Hematopoietic multipotent progenitor cell treated with erythropoietin and hydrocortisone succinate and interleukin-3 and kit ligand, for 6 days (in vitro differentiated cells): ENCODE data around the gene TENT4B.

Experiments used
- DNase-seq: peaks from one replicate; pipeline ENCODE4 v3.0.0-alpha.2; 2015

The TENT4B gene

DNA sequence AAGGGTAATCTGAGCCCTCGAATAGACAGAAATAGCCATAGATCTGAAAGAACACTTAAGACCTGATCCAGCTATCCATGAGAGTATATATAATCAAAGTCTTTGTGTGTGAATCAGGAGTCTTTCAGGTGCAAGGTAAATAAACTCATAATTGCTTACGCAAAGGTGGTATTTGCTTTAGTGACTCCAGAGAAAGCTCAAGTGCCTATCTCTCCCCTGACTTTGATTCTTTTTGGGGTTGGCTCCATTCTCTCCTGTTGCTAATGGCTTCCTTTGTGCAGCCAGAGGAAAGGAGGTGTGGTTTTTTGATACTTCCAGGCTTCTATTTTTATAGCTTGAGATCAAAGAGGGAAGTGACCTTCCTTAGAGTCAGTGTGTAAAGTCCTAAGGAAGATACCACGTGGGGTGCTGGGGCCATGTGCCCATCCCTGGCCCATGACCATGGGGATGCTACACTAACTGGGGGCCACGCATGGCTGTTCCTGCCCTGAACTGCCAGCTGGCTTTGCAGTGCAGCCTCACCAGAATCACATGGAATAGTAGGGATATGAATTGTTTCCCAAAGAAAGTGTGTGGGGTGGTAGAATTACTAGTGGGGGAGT, 45.8 kb downstream of the TENT4B start:
- DNase-seq, result no peak

DNA sequence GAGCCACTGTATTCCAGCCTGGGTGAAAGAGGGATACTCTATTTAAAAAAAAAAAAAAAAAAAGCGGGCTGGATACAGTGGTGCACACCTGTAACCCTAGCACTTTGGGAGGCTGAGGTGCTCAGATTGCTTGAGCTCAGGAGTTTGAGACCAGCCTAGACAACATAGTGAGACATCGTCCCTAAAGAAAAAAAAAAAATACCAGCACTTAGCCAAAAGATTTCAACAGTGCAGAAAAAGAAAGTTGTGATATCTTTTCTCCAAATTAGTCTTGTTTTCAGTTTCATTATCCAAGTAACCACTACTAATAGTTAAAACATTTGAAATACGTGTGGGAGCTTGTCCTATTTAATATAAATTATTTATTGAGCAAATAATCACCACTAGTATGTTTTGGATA, 48.7 kb downstream of the TENT4B start:
- DNase-seq, result no peak

DNA sequence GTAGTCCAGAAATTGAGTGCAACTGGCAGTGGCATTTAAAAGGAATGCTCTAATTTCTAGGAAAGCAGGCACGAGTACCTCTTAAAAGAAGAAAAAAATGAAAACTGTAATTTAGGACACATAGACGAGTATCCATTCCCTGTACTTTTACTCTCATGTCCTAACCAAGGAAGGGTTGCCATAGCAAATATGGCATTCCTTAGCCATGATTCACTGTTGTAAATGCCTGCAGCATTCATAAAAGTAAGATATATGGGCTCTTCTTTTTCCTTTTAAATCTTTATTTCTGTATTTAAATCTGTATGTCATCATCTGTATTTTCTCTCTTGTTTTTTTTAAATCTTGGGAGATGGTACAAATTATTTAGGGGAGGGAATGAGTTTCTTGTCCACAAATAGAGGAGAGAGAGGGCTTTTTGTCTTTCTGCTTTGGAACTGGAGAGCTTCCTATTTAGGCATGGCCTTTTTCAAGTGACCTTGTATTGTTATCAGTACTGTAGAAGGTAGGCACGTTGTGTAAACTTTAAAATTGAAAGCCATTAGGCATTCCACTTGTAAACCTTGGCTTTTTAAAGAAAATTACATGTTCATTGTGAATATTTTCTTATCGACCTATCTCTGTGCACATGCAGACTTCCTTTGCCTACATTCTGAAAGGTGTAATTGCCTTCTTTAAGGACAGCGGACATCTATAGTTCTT, 50.0 kb downstream of the TENT4B start:
- DNase-seq, result no peak

DNA sequence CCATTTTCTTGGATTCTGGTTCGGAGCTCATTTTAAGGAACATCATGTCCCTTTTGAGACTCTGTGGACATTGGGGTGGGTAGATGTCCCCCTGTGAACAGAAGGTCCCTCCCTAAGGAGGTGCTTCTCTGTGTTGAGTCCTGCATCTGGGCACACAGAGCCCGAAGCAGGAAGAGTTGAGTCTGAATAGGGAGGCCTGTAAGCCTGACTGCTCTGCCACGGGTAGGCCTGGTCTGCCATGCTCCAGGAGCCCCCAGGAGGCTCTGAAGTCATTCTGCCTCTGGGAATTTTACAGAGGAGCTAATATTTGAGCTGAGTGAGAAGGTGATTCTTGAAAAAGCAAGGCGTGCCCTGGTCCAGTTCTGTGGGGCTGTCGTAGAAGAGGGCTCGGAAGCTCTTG, 50.6 kb downstream of the TENT4B start:
- DNase-seq, result no peak

DNA sequence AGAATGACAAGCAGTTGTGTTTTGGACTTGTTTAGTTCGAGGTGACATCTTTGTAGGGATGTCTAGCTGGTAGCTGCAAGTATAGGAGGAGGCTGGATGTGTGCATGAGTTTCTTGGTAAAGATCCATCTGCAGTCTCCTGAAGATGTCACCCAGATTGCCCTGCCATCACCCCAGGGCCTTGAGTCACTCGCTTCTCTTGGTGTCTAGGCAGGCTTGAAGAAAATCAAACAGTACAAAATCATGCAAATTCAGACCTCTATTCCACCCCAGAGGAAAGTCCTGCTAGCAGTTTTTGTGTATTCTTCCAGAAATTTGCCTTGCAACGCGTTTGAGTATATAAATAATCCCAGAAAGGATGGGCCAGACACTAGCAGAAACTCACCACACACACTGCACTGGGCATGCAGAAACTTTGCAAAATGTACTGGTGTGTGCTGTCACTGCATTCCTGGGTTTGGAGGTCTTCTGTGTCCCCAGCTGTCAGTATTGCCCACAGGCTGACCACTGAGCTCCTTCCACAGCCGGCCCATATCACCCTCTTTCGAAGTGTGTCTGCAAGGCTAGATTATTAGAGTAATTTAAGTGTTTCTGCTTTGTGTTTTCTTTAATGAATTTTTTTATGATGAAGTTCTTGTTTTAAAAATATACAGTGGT, 51.5 kb downstream of the TENT4B start:
- DNase-seq, result no peak

DNA sequence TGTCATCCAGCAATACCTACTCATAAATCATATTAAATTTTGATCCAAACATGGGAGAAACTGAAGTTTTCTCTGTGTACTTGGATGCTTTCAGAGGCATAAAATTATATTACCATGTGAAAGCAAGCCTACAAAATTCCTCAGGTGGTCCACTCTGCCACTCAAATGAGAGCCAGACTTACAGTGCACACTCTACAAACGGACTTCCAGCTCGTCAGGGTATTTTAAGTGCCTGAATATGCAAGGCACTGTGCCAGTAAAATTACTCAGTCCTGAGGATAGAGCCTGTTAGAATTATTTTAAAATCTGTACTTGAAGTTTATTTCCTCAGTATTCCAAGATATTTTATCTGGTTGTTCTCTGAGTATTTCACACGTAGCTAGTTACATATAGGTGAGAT, 54.5 kb downstream of the TENT4B start:
- no peak for DNase-seq

DNA sequence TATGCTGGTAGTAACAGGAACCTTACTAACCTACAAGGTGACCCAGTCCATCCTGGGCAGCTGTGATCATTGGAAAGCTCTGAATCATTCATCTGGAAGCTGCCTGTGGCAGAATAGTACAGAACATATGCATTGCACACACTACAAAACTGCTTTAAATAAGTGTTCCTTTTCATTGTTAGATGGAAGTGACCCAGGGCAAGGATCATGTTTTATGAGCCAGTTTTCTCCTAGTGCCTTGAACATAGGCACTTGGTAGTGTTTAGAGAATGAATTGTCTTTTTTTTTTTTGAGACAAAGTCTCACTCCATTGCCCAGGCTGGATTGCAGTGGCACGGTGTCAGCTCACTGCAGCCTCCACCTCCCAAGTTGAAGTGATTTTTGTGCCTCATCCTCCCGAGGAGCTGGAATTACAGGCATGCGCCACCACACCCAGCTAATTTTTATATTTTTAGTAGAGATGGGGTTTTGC, 55.4 kb downstream of the TENT4B start:
- DNase-seq, result no peak

DNA sequence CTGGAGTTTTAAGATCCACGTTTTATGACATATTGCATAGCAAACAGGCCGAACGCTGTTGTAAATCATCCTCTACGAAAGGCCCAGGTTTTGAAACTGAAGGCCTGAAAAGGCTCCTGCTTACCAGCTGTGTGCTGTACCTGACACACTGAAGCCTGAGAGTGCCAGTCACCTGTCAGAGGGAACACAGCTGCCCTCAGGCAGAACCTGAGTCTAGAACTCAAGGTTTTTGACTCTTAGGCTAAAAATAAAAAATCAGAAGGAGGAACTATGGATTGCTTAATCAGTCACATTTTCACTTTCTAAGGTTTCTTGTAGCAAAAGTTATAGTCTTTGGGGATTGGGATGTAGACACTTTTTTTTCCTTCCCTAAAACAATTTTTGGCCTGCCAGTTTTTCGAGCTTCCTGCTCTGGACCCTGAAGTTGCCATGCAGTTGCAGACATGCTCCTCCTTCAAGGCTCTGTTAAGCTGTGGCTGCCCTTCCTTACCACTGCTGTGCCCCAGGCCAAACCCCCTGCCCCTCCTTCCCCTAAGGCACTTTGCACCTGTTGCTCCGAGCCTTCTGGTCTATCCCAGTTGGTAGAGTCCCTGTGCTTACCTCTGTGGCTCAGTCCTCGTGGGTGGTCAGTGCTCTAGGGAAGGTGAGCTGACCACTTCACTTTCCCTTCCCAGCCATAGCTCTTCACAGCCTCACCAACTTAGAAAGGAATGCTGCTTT, 56.6 kb downstream of the TENT4B start:
- DNase-seq, result peak; percentile 19

DNA sequence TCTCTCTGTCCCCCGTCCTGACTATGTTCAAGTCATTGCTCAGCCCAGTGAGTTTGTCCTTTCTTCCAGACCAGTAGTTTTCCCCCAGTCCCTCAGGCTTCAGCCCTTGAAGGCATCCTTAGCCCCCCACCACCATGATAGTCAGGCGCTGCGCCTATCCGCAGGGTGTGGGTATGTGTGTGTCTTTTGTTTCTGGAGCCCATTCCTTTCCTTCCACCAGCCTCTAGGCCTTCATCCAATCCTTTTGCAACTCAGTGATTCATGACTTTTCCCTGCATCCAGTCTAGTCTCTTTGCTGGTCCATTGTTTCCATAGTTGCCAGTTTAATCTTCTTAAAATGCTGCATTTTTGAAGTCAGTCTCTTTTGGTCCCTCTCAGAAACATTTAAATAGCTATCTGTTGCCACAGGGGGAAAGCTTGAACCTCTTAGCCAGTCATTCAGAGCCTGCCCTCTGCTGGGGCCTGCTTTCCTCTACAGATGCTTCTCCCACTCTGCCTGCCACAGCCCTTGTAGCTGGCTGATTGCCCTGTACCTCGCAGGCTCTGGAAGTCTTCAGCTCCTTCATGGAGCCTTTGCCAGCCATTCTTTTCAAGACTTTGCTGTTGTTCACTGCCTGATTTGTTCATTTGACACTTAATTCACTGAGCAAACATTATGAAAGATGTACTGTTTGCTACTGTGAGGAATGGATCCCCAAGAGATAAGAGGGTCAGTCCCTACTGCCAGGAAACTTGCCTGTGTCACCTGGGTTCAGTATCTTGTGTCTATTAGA, 57.3 kb downstream of the TENT4B start:
- DNase-seq, result peak; percentile 93

DNA sequence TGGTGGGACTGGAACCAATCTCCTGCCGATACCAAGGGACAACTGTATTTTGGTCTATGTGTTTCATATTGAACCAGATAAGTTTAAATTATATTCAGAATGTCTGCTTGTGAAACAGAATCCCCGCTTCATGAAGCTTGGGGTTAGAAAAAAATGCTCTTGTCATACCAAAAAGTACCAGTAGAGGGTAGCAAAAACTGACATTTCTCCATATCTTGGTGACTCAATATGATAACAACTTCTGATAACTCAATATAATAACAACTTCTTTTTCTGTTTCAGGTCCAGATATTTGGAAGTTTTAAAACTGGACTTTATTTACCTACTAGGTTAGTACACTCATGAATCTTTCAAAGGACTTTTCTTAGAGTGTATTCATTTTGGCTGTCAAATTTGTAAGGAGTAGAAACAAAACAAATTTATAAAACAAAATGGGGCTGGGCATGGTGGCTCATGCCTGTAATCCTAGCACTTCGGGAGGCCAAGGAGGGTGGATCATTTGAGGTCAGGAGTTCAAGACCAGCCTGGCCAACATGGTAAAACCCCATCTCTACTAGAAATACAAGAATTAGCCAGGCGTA, 60.9 kb downstream of the TENT4B start:
- DNase-seq, result peak; percentile 79

DNA sequence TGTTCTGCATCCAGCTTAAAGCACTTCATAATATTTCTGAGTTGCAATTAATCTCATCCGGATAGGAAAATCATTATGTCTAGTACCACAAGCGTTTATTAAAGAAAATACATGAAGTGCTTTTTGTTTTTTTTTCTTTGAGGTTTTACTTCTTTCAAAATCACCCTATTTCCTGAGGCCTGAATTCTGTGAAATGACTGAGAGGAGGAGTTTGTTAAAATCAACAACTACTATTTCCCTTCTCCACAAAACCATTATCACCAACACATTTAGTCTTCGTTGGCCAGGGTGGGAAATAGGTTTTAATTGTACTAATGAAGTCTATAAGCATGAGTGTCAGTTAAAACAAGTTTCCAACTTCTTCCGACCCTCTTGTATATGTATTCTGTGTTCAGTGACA, 62.6 kb downstream of the TENT4B start:
- no peak for DNase-seq

DNA sequence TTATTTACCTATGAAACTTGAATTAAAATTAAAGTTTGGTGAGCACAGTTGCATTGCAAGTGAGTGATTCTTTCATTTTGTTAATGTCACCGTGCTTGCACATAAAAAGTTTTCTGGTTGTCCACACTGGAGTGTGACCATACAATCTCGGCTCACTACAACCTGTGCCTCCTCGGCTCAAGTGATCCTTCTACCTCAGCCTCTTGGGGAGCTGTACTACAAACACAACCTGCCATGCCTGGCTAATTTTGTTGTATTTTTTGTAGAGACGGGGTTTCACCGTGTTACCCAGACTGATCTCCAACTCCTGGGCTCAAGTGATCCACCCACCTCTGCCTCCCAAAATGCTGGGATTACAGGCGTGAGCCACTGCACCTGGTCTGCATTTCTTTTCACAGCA, 63.1 kb downstream of the TENT4B start:
- DNase-seq, result no peak

DNA sequence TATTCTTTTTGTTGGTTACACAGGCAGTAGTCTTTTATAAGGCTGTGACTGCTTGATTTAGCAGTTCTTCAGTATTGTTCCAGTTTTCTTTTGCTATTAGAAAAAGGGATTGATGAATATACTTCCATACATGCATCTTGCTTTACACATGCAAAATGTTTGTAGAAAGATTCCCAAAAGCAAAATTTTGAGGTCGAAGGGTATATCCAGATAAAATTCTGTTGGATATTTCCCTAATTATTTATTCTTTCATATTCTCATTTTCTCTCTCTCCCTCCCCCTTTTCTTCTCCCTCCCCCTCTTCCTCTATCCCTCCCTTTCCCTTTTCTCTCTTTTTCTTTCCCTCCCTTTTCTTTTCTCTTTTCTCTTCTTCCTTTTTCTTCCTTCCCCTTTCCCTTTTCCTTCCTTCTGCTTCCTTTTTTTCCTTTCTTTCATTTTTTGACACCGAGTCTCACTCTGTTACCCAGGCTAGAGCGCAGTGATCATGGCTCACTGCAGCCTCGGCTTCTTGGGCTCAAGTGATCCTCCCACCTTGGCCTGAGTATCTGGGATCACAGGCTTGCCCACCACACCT, 66.4 kb downstream of the TENT4B start:
- DNase-seq, result no peak

DNA sequence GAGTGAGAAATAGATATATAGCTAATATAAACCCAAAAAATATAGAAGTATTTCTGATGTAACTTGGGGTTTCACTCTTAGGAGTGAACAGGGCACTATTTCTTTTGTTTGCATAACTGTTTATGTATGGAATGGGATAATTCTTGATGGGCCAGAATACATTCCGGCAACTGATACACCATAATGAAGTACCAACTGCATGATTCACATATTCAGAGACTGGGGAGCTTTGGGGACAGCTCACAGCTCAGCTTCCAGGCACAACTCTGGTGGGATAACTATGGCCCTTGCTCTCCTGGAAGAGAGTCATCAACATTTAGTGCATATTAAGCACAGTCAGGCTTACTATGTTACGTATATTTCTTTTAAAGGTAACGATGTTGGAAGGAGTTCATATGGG, 71.2 kb downstream of the TENT4B start:
- no peak for DNase-seq

DNA sequence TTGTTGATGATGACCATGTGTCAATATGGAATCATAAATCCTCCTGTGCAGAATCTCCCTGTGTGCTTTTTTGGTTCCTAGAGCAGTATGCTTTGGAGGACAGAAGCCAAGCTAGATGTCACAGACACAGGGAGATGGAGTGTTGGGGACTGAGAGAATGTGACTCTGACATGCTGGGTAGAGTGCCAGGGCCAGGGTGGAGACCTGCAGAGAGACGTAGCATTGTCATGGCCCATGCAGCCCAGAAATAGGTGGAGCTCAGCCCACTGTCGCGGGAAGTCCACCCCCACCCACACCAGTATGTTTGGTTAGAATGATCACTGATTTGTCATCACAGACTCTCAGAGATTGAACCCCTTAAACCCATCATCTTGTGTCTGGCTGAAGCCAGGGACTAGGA, 74.0 kb downstream of the TENT4B start:
- DNase-seq, result no peak

DNA sequence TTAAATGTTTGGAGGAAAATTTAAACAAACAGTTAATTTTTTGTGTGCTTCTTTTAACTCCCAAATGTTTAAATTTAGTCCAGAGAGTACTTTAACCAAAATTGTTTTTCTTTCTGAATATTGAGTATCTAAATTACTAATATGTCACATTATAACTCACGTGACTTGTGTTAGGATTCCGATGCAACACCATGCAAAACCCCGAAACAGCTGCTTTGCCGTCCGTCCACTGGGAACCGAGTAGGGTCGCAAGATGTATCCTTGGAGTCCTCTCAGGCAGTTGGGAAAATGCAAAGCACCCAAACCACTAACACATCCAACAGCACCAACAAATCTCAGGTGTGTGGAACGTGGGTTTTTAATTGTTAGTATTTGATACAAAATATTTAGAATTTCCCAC, 74.6 kb downstream of the TENT4B start:
- no peak for DNase-seq

DNA sequence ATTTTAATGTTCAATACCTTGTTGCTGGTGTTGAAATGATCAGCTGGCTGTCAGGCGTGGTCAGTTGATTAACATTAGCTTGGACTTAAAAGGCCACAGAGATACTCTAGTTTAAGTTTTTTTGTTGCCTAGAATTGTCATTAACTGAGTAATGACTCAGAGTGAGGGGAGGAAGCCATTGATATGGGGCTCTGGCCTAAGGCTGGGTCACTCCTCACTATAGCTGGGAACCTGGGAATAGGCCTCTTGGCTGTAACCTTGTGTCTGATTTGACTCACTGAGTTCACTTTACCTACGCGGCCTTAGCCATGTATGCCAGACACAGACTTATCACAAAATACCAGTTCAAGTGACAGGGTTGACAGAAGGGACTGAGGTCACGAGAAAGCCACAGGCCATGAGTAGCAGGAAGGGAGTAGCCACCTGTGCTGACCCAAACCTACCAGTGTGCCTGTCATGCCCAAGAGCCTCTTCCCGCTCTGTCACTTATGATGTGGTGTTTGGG, 75.3 kb downstream of the TENT4B start:
- no peak for DNase-seq

DNA sequence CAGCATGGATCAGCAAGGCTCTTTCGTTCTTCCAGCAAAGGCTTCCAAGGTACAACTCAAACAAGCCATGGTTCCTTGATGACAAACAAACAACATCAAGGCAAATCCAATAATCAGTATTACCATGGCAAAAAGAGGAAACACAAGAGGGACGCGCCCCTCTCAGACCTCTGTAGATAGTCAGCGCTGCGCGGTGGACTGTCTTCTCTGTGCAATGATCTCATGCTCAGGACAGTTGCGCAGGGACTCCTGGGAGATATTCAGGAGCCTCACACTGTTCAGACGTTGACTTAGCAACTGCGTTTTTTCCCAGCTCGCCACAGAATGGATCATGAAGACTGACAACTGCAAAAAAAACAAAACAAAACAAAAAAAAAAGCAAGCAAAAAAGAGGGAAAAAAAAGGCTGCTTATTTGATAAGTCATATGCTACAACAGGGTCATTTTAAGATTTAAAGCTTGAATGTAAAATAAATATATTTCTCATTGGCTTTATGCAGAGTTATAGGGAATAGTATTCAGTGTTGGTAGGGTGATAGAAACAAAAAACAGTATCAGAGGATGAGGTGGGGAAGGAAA, 76.1 kb downstream of the TENT4B start:
- DNase-seq, result peak; percentile 51

DNA sequence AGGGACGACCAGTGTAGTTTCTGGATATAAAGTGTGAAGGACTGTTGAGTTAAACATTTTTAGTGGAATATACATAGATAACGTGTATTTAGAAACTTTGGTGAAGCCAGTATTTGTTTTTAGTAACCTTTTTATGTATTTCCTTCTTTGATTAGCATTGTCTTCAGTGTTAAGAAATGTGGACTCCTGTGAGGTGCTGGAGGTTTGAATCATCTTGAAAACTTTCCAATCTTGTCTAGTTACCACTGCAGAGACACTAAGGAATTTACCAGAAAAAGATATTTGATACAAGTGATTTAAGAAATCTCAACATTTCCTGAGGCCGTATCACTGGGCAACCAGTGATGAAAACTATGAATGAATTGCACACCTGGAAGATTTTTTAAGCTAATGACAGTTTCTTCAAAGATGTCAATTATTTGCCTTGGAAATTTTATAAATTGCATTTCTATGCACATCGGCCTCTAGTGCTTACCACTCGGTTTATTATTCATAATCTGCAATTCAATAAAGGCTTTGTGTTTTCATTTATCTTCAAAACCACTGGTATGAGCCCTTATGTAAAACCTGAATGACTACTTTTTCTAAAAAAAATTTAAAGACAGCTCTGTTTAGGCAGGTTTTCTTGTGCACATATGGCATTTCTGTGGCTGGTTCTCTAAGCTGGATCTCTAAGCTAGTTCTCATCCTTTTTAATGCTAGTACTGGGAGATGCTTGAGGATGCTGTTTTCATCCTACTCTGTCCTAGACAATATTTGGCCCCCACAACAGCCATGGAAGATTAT, 81.9 kb downstream of the TENT4B start:
- DNase-seq, result no peak

DNA sequence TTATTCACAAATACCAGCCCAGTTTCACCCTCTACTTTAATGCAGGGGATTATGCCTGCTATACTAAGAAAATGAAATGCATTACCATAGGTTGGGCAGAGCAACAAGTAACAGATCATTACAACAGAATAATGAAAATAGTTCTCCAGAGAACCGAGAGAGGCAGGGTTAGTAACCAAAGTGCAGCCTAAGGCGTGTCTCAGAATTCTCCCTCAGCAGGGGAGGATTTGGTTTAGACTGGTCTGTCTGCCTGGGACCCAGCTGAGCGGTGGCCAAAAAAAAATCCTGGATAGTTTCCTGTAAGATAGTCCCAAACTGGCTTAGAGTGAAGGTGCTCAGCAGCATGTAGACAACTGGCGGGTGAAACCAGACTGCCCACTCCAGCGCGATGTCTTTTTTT, 82.5 kb downstream of the TENT4B start:
- DNase-seq, result no peak

DNA sequence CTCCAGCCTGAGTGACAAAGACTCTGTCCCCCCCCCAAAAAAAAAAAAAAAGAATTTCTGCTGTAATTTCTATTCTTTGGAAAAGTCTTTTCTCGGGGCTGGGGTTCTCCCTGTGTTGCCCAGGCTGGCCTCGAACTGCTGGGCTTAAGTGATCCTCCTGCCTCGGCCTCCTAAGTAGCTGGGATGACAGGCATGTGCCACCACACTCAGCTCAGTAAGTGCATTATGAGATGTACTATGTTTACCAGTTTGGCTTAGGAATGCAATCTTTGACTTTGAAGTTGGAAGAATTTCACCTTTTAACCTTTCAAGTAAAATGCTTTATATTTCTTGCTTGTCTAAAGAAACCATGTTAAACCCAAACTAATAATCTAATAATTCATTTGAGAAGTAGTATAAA, 85.2 kb downstream of the TENT4B start:
- no peak for DNase-seq
